K562 (cell line): ENCODE data around the gene NKAIN1. TPM values are rescaled to one million over a fixed set of nuclear protein-coding genes. Genes with fewer than 3 reads are reported as not detected.

Source experiments
- ATAC-seq: fragments of 200-7000 bp; cut with Tn5 transposase; 3 replicates; pipeline ENCODE4 v1.9.1; 2020; ENCODE audit warnings: moderate library complexity
- BruUV-seq: library from RNA; stranded (reverse); fragments of 400-500 nt; replicated peaks from 2 replicates; lab custom pipeline; 2021; lab: Mats Ljungman, UMichigan
- CTCF ChIA-PET: fragments of 300-600 bp; formaldehyde crosslinking; extraction: SDS; loops from one replicate; lab custom pipeline; 2021; ENCODE audit warnings: low intra/inter-chr PET ratio; lab: Yijun Ruan, JAX
- POLR2A ChIA-PET: fragments of 300-600, 350-650 bp; sonication (Branson Sonifier 250); formaldehyde crosslinking; extraction: SDS; loops from one replicate; lab custom pipeline; 2021; ENCODE audit warnings: antibody characterized with exemption, inconsistent platforms; lab: Yijun Ruan, JAX
- DNase-seq, 4 experiments: peaks; one replicate each; pipeline versions ENCODE4 v3.0.0 to v3.0.0-alpha.2; 2011 to 2018; ENCODE audit warnings: low spot score in 3 of 4, mixed read lengths in 3 of 4; ENCODE audit errors: extremely low read depth in 1 of 4
- FAIRE-seq: peaks from 2 replicates; lab custom pipeline; 2011; peaks lifted over from hg19 to GRCh38; lab: Jason Lieb, UNC
- H2AFZ ChIP-seq: 2 replicates; pipeline ENCODE4 v1.6.0; 2011; ENCODE audit warnings: low read depth, low read length, control low read depth, inconsistent platforms
- H3K27ac ChIP-seq: fragments of 200-600 bp; 3 replicates; pipeline ENCODE4 v1.8.0; 2011; ENCODE audit warnings: low read depth, mild to moderate bottlenecking, control low read depth, inconsistent platforms, low read length, moderate library complexity, mixed read lengths; ENCODE audit errors: extremely low read depth
- H3K27me3 ChIP-seq, 2 experiments: fragments of 300-600 bp in 1 of 2; 2 replicates in 1 of 2; 3 replicates in 1 of 2; pipeline versions ENCODE4 v1.6.0 to v1.8.0; 2011; ENCODE audit warnings: inconsistent platforms in 2 of 2, low read length in 2 of 2, mild to moderate bottlenecking in 1 of 2, mixed read lengths in 1 of 2, moderate library complexity in 1 of 2; ENCODE audit not compliant: control insufficient read depth in 2 of 2, insufficient read depth in 2 of 2
- H3K36me3 ChIP-seq: fragments of 300-600 bp; 3 replicates; pipeline ENCODE4 v1.8.0; 2011; ENCODE audit warnings: mild to moderate bottlenecking, low read length, inconsistent platforms; ENCODE audit not compliant: control insufficient read depth, insufficient read depth
- H3K4me1 ChIP-seq, 2 experiments: fragments of 200-600 bp in 1 of 2; replicated peaks in 1 of 2; 2 replicates in 1 of 2; 3 replicates in 1 of 2; pipeline versions ENCODE4 v1.5.1 to v1.8.0; 2011; ENCODE audit warnings: inconsistent platforms in 2 of 2, low read length in 2 of 2, mild to moderate bottlenecking in 1 of 2, mixed read lengths in 1 of 2, moderate library complexity in 1 of 2; ENCODE audit not compliant: control insufficient read depth in 2 of 2, insufficient read depth in 2 of 2
- H3K4me2 ChIP-seq: 2 replicates; pipeline ENCODE4 v1.6.1; 2011; ENCODE audit warnings: low read length, control low read depth, inconsistent platforms, mixed read lengths; ENCODE audit not compliant: insufficient read depth
- H3K4me3 ChIP-seq: fragments of 200-600 bp; sonication (generic), shearing (Covaris generic); 2 replicates; pipeline ENCODE4 v1.5.1; 2016; ENCODE audit warnings: control low read depth, inconsistent platforms
- H3K79me2 ChIP-seq: fragments of 200-600 bp; 3 replicates; pipeline ENCODE4 v1.8.0; 2011; ENCODE audit warnings: low read length, inconsistent platforms; ENCODE audit not compliant: control insufficient read depth, insufficient read depth
- H3K9ac ChIP-seq, 2 experiments: 2 replicates each; pipeline versions ENCODE4 v1.6.0 to v1.6.1; 2011; ENCODE audit warnings: low read depth in 2 of 2, low read length in 2 of 2, control low read depth in 1 of 2, inconsistent platforms in 1 of 2, mild to moderate bottlenecking in 1 of 2, mixed read lengths in 1 of 2; ENCODE audit not compliant: insufficient read depth in 1 of 2
- H3K9me1 ChIP-seq: one replicate; pipeline ENCODE4 v1.6.0; 2011; ENCODE audit warnings: inconsistent platforms, mild to moderate bottlenecking, low read length, moderate library complexity; ENCODE audit not compliant: control insufficient read depth, insufficient read depth
- H3K9me3 ChIP-seq: replicated peaks from 2 replicates; pipeline ENCODE4 v1.5.1; 2011; ENCODE audit warnings: low read depth, low read length, inconsistent platforms; ENCODE audit not compliant: control insufficient read depth, insufficient read depth
- H4K20me1 ChIP-seq: replicated peaks from 2 replicates; pipeline ENCODE4 v1.6.1; 2011; ENCODE audit warnings: low read length, inconsistent platforms, mixed read lengths; ENCODE audit not compliant: control insufficient read depth, insufficient read depth
- ARNT ChIP-seq, 2 experiments: fragments of 450-650 bp; IDR thresholded peaks; 2 replicates each; pipeline ENCODE4 v1.6.1; 2016; ENCODE audit warnings: mild to moderate bottlenecking in 1 of 2
- BRF1 ChIP-seq: IDR thresholded peaks from 3 replicates; pipeline ENCODE4 v1.6.1; 2011; ENCODE audit warnings: borderline replicate concordance, mild to moderate bottlenecking; ENCODE audit not compliant: insufficient read length; ENCODE audit errors: extremely low read depth
- CBX2 ChIP-seq: fragments of 200-600 bp; sonication (generic); IDR thresholded peaks from one replicate; pipeline ENCODE4 v1.6.1; 2012; ENCODE audit warnings: mild to moderate bottlenecking, low read length, inconsistent platforms; ENCODE audit not compliant: insufficient read depth, poor library complexity, severe bottlenecking
- MAFG ChIP-seq: fragments of 450-650 bp; conservative IDR thresholded peaks from 2 replicates; pipeline ENCODE4 v1.6.1; 2016; ENCODE audit warnings: missing genetic modification characterization, missing compliant biosample characterization
- NFE2 ChIP-seq: IDR thresholded peaks from 2 replicates; pipeline ENCODE4 v1.6.1; 2014; ENCODE audit warnings: antibody characterized with exemption, low read depth
- PHF20 ChIP-seq: fragments of 450-650 bp; IDR thresholded peaks from 2 replicates; pipeline ENCODE4 v1.6.1; 2018; ENCODE audit not compliant: partially characterized antibody
- PHF8 ChIP-seq: fragments of 200-600 bp; sonication (generic); IDR thresholded peaks from 2 replicates; pipeline ENCODE4 v1.6.1; 2012; ENCODE audit warnings: mixed run types, mild to moderate bottlenecking, inconsistent platforms, low read length, moderate library complexity, borderline replicate concordance
- ZFP36 ChIP-seq: fragments of 150-350 bp; IDR thresholded peaks from 2 replicates; pipeline ENCODE4 v1.6.1; 2018; ENCODE audit warnings: low read length, low read depth; ENCODE audit not compliant: partially characterized antibody
- ZNF668 ChIP-seq: fragments of 250-450 bp; sonication (Bioruptor Pico); IDR thresholded peaks from 2 replicates; pipeline ENCODE4 v1.8.0; 2022; ENCODE audit warnings: mild to moderate bottlenecking, inconsistent platforms
- ZNF699 ChIP-seq: fragments of 250-450 bp; sonication (Bioruptor Pico); IDR thresholded peaks from 2 replicates; pipeline ENCODE4 v1.8.0; 2021; ENCODE audit warnings: mild to moderate bottlenecking, moderate library complexity; ENCODE audit not compliant: insufficient replicate concordance
- WGBS: fragments of 100-300 bp; shearing (Covaris generic); methylation state at CpG from one replicate; pipeline ENCODE4 v1.1.6; 2016; ENCODE audit warnings: low coverage, mixed read lengths; ENCODE audit not compliant: insufficient coverage; ENCODE audit errors: missing lambda C conversion rate; 5-methylcytosine and 5-hydroxymethylcytosine counted together
- in situ Hi-C: fragments of 300-500 bp; cut with MboI; formaldehyde crosslinking; loops from 4 replicates; pipeline ENCODE4 v1.15.0; 2018; ENCODE audit warnings: inconsistent platforms, mixed read lengths
- intact Hi-C: fragments of 100-400 bp; cut with micrococcal nuclease; formaldehyde crosslinking; loops from 2 replicates; pipeline ENCODE4 v1.14.2; 2022
- polyA plus RNA-seq, 8 experiments: library from polyadenylated mRNA; depleted of rRNA in 4 of 8; stranded (reverse) in 5 of 8; unstranded in 3 of 8; fragments of >200 nt; fragmentation: Nextera tagmentation in 2 of 8; fragmentation: Illumina TruSeq in 1 of 8; extraction: Ambion mirVana in 2 of 8; extraction: Trizol in 1 of 8; gene quantifications; 2 replicates each; pipeline versions ENCODE4 v1.2.1 to v1.2.3, GENCODE V29; 2011 to 2014; ENCODE audit warnings: inconsistent platforms in 1 of 8, missing spikeins in 1 of 8
- total RNA-seq, 7 experiments: library from RNA; depleted of rRNA in 6 of 7; stranded (reverse); fragments of >200 nt in 6 of 7; fragmentation: Illumina TruSeq in 2 of 7; extraction: Trizol in 2 of 7; gene quantifications; 2 replicates each; pipeline versions ENCODE4 v1.2.1 to v1.2.3, GENCODE V29; 2011 to 2021; ENCODE audit warnings: low replicate concordance in 1 of 7
- TF ChIP-seq, protein P1 (sequence below): fragments of 250-450 bp; sonication (Bioruptor Pico); IDR thresholded peaks from 2 replicates; pipeline ENCODE4 v1.5.0; 2021; ENCODE audit warnings: mild to moderate bottlenecking, moderate library complexity
- TF ChIP-seq, protein P2 (sequence below): fragments of 450-650 bp; formaldehyde crosslinking; IDR thresholded peaks from 2 replicates; pipeline ENCODE4 v1.4.0; 2022; ENCODE audit warnings: missing genetic modification characterization

Gene NKAIN1
- total and polyA plus RNA-seq, 9 of the 15 experiments (the other 6 are each of a cell fraction or from before 2014, with no cell fraction given): 0.03 to 0.22 (median 0.04) TPM; not detected in 3

DNA sequence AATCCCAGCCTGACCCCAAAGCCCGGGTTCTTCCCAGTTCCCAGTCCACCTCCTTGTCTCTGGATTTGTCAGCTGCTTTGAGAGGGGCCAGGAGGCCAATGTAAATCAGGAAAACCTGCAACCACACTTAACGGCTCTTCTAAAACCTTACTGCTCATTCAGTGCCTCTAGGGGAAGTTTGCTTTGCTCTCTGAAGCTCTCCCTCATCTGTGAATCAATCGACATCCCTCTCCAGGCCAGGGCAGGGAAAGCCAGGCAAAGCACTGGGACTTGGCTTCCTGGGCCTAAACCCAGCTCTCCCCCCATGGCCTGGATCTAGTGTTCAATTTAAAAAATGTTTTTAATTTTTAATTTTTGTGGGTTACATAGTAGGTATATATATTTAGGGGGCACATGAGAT lies 9.3 kb downstream of the NKAIN1 start:
- H3K27ac ChIP-seq: no peak overlapping the region
- H3K4me2 ChIP-seq: no peak overlapping the region
- TF ChIP-seq BRF1: no peak
- peak; percentile 32 for TF ChIP-seq CBX2
- TF ChIP-seq ZNF699: no peak
- no peak for TF ChIP-seq ARNT (IDR thresholded peaks at IDR 0.05)
- no peak overlapping the region for H2AFZ ChIP-seq
- H3K4me3 ChIP-seq: no peak overlapping the region
- FAIRE-seq (no peak), ATAC-seq (0 out of 3 replicates have a peak, but pooled peaks have one; percentile 27), DNase-seq (no peak)
- H3K27me3 ChIP-seq: peaks cover 30 to 61% of the 10 kb centered on the region in 2 experiments; a peak in 4 of 5 replicates
- no peaks in the 10 kb centered on the region for H3K9me3 ChIP-seq
- H3K36me3 ChIP-seq: no peaks in the 10 kb centered on the region
- no peaks in the 10 kb centered on the region for H3K4me1 ChIP-seq
- H3K79me2 ChIP-seq: no peaks in the 10 kb centered on the region
- intact Hi-C loops (no loop called here), in situ Hi-C loops (no loop called here)
- WGBS: 2% methylated on average over 3 of the region's 3 CpGs
- ChIA-PET POLR2A (interaction anchor here (0.6 to 1.4 kb wide), 6 partner anchors 10 to 271 kb away, joined by 3 to 4 read pairs (median 3); no protein-coding TSS in a partner anchor), CTCF (no interaction called here)
- no peak overlapping the region for H3K9ac ChIP-seq
- no TSS peak for BruUV-seq
- H4K20me1 ChIP-seq: no peaks in the 10 kb centered on the region
- no peaks in the 10 kb centered on the region for H3K9me1 ChIP-seq

DNA sequence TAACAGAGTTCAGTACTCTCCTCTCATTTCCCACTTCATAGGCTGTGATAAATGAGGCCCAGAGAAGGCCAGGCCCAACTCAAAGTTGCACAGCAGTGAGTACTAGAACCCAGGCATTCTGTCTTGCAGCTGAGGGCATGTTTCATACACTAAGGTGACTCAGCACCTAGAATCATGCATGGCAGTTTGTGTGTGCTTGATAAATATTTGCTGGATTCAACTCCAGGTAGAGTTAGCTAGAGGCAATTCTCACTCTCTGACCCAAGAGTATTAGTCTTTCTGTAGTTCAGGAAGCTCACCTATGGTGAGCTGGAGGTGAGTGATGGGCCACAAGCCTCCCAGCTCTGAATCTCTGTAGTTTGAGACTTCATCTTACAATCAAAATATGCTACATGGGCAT lies 10.7 kb downstream of the NKAIN1 start:
- BruUV-seq: no TSS peak
- no peak overlapping the region for H2AFZ ChIP-seq
- no peaks in the 10 kb centered on the region for H3K36me3 ChIP-seq
- in situ Hi-C loops: no loop called here
- H4K20me1 ChIP-seq: no peaks in the 10 kb centered on the region
- H3K4me1 ChIP-seq: no peaks in the 10 kb centered on the region
- no peak overlapping the region for H3K9ac ChIP-seq
- no peaks in the 10 kb centered on the region for H3K9me3 ChIP-seq
- ATAC-seq: no peak
- DNase-seq: no peak
- H3K9me1 ChIP-seq: no peaks in the 10 kb centered on the region
- H3K79me2 ChIP-seq: no peaks in the 10 kb centered on the region
- ChIA-PET POLR2A (interaction anchor here (0.6 to 1.3 kb wide), 5 partner anchors 9 to 72 kb away, joined by 3 to 4 read pairs (median 3); no protein-coding TSS in a partner anchor), CTCF (no interaction called here)
- no peak for FAIRE-seq
- H3K4me3 ChIP-seq: no peak overlapping the region
- no peak overlapping the region for H3K4me2 ChIP-seq
- H3K27me3 ChIP-seq: peaks cover 28 to 55% of the 10 kb centered on the region in 2 experiments; a peak in 4 of 5 replicates
- intact Hi-C loops: no loop called here
- no peak overlapping the region for H3K27ac ChIP-seq
- TF ChIP-seq PHF20 (no peak), PHF8 (no peak), ZNF668 (CRISPR knock-in tag) (no peak), ZFP36 (peak; percentile 26), MAFG (tag) (0 out of 2 replicates have a peak, but pooled peaks have one; percentile 15), NFE2 (peak; percentile 35; the same call in 1 of the 2 replicates)
- TF ChIP-seq, protein P1, sequence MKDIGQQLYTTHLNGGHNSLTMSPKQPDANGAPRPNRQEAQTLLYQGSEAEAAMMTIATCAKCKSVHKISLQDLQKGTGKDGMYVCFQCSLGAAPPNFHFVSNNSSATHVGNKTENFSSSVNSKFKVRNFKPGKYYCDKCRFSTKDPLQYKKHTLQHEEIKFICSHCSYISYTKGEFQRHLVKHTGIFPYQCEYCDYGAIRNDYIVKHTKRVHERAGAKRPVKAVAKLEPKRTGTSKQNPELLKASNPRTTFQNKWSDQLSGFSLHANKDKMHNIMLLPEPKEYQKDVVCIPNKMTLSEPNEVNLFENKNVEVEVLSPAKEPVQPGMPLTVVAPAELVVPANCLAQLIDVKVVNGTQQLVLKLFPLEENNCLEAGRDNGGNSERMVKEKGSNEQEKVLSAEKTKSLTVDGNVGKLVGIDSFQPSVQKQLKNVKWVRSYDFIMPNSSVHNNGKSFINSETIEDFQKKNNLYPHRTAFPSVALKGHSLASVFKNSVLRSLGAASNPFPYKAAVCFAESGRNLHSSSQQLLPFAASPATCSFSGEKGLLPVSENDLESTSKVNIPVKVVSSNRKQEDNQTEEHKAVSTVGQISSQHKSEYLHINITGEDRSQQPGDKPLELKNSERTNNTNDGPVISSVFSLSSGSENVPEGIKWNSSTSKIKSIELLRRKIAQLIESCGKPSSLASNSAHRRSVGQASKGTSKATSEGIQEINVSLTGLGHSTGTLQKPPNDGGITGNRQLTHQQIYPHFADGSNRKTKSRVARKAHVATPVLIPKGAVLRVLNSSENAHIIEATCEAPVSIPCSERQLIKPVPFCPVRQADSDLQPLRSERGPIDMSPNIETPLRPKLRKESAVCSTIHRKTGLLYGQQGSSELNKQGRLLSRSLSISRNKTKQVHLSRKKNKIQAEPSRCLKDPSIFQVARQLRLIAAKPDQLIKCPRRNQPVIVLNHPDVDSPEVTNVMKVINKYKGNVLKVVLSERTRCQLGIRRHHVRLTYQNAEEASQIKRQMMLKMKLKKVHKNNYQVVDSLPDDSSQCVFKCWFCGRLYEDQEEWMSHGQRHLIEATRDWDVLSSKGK: no peak
- TF ChIP-seq, protein P2, sequence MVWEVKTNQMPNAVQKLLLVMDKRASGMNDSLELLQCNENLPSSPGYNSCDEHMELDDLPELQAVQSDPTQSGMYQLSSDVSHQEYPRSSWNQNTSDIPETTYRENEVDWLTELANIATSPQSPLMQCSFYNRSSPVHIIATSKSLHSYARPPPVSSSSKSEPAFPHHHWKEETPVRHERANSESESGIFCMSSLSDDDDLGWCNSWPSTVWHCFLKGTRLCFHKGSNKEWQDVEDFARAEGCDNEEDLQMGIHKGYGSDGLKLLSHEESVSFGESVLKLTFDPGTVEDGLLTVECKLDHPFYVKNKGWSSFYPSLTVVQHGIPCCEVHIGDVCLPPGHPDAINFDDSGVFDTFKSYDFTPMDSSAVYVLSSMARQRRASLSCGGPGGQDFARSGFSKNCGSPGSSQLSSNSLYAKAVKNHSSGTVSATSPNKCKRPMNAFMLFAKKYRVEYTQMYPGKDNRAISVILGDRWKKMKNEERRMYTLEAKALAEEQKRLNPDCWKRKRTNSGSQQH: no peak
